ENCODE data around the gene RFX2. TPM values are rescaled to one million over a fixed set of nuclear protein-coding genes. Genes with fewer than 3 reads are reported as not detected.
"Not testable (repeated sequence)": the region's sequence is repeated elsewhere in the genome, so short reads cannot be mapped to it uniquely, and the experiment has no call there.

The RFX2 gene
- total RNA-seq, 4 donors from 2014 or later = 25.5 to 49.9 (median 32.8) TPM

- Histone ChIP-seq H3K9me3 (no peaks in the 10 kb centered on the region), H3K4me3 (no peak overlapping the region), H3K27me3 (peaks cover 0 to under 1% (median 0%) of the 10 kb centered on the region in 4 donors), H3K27ac (replicated peaks in 1 of 4) (no peak overlapping the region), H3K36me3 (peaks cover 0 to 15% (median 2%) of the 10 kb centered on the region in 4 donors), H3K4me1 (peaks cover 18 to 39% (median 28%) of the 10 kb centered on the region in 4 donors)
- WGBS = 78% methylated on average over 8 of the region's 8 CpGs
- intact Hi-C loops (cut with DNase I) = loop anchor here (5.0 kb wide), 1 partner anchor 139 kb away; no protein-coding TSS in a partner anchor
- TF ChIP-seq POLR2AphosphoS5 (IDR thresholded peaks at IDR 0.05) (no peak), CTCF (IDR thresholded peaks at IDR 0.05) (no peak), POLR2A (IDR thresholded peaks at IDR 0.05; ENCODE audit: low read depth) (no peak)
- no peak for DNase-seq (ENCODE audit: extremely low spot score)
Observed at GRCh38 chr19:5988517-5989387, 121.5 kb downstream of the RFX2 start.

- WGBS = 27% methylated on average over 16 of the region's 17 CpGs
- TF ChIP-seq POLR2AphosphoS5 (IDR thresholded peaks at IDR 0.05) = peak in 1 of 2 donors; percentile 46
- TF ChIP-seq POLR2A (IDR thresholded peaks at IDR 0.05; ENCODE audit: low read depth) = no peak
- no peak for TF ChIP-seq EP300 (IDR thresholded peaks at IDR 0.05)
- TF ChIP-seq CTCF (IDR thresholded peaks at IDR 0.05) = peak in 2 of 3 experiments; percentile 95 to 96
- Histone ChIP-seq H3K9me3 (no peaks in the 10 kb centered on the region), H3K27me3 (no peaks in the 10 kb centered on the region), H3K27ac (replicated peaks in 1 of 4) (peak overlapping the region in 2 of 4 donors; percentile 40 to 52), H3K4me1 (peaks cover 9 to 27% (median 16%) of the 10 kb centered on the region in 4 donors), H3K36me3 (peaks cover 0 to 12% (median 0%) of the 10 kb centered on the region in 4 donors), H3K4me3 (peak overlapping the region; percentile 40 to 58 (median 47))
- DNase-seq (ENCODE audit: extremely low spot score) = no peak
- intact Hi-C loops (cut with DNase I) = loop anchor here (2.0 to 5.0 kb wide), 2 partner anchors 36 to 140 kb away; no protein-coding TSS in a partner anchor
Observed at GRCh38 chr19:5987077-5987818, 123.1 kb downstream of the RFX2 start.

DNA sequence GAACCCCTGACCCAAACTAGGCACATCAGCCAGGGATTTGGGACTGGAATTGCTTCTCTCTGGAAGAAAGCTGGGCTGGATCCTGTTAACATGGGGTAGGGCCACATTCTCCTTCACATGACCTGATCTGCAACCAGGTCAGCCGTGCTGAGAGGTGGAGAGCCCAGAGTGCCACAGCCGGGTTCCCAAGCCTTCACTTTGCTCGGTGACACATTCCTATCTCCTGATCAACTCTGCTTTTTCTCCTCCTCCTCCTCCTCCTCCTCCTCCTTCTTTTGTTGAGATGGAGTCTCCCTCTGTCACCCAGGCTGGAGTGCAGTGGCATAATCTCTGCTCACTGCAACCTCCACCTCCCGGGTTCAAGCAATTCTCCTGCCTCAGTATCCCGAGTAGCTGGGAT, 124.5 kb downstream of the RFX2 start:
- DNase-seq (ENCODE audit: extremely low spot score); H3K4me3 ChIP-seq; H3K27ac ChIP-seq (replicated peaks in 1 of 4); H3K27me3 ChIP-seq; H3K9me3 ChIP-seq; H3K36me3 ChIP-seq: not testable (repeated sequence)
- H3K4me1 ChIP-seq = peaks cover 9 to 27% (median 16%) of the 10 kb centered on the region in 4 donors
- intact Hi-C loops (cut with DNase I) = loop anchor here (2.0 to 5.0 kb wide), 2 partner anchors 37 to 141 kb away; no protein-coding TSS in a partner anchor
- WGBS = 87% methylated on average over 5 of the region's 5 CpGs

GRCh38 chr19:5985098-5985783, 125.1 kb downstream of the RFX2 start:
- H3K27ac ChIP-seq (replicated peaks in 1 of 4) = no peak overlapping the region
- H3K4me1 ChIP-seq = peaks cover 9 to 22% (median 14%) of the 10 kb centered on the region in 4 donors
- WGBS = 86% methylated on average over 12 of the region's 12 CpGs
- H3K9me3 ChIP-seq = no peaks in the 10 kb centered on the region
- TF ChIP-seq POLR2AphosphoS5 (IDR thresholded peaks at IDR 0.05) = no peak
- no peak for TF ChIP-seq EP300 (IDR thresholded peaks at IDR 0.05)
- TF ChIP-seq CTCF (IDR thresholded peaks at IDR 0.05) = no peak
- H3K4me3 ChIP-seq = no peak overlapping the region
- no peaks in the 10 kb centered on the region for H3K36me3 ChIP-seq
- H3K27me3 ChIP-seq = no peaks in the 10 kb centered on the region
- no peak for DNase-seq (ENCODE audit: extremely low spot score)
- intact Hi-C loops (cut with DNase I) = loop anchor here (5.0 kb wide), 1 partner anchor 142 kb away; no protein-coding TSS in a partner anchor
